NK-92 (cell line): ENCODE data around the gene MRRF.
"Not testable (repeated sequence)": the region's sequence is repeated elsewhere in the genome, so short reads cannot be mapped to it uniquely, and the experiment has no call there.

Experiments
- DNase-seq: peaks from one replicate; lab custom pipeline; 2025; ENCODE audit not compliant: unreplicated experiment; lab: John Stamatoyannopoulos, UW

MRRF gene

GRCh38 chr9:122276096-122276495 lies 11.4 kb downstream of the MRRF start:
- DNase-seq: no peak

DNA sequence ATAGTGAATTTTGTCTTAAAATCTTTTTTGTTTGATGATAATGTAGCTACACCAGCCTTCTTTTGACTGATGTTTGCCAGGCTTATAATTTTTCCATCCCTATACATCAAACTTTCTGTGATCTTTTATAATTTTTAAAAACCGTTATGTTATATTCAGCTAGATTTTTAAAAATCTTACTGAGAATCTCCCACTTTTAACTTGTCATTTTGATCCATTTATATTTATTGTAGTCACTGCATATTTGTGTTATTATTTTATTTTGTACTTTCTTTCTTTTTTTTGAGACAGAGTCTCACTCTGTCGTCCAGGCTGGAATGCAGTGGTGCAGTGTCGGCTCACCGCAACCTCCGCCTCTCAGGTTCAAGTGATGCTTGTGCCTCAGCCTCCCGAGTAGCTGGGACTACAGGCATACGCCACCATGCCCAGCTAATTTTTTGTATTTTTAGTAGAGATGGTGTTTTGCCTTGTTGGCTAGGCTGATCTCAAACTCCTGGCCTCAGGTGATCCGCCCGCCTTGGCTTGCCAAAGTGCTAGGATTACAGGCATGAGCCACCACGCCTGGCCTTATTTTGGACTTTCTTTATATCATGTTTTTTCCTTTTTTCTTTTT lies 12.7 kb downstream of the MRRF start:
- DNase-seq: no peak

DNA sequence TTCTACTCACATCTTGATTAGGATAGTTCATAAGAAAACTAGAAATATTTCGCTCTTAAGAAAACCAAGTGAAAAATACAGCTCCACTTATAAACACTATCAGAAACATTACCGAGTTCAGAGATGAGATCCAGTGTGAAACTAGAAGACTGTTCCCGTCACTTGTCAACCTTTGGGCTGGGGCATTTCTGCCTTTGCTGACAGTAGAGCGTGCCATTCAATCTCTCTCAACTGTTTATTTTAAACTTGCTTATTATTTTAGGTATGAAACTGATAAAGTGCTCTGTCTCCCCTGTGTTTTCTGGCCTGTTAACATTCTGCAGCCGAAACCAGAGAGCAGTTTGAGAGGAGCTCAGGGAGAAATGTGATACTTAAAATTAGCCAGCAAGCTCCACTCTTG lies 16.7 kb downstream of the MRRF start:
- DNase-seq: no peak

- DNase-seq: no peak
Measured at GRCh38 chr9:122286764-122287163, 22.1 kb downstream of the MRRF start.

- DNase-seq: no peak
Measured at GRCh38 chr9:122287214-122287720, 22.6 kb downstream of the MRRF start.

DNA sequence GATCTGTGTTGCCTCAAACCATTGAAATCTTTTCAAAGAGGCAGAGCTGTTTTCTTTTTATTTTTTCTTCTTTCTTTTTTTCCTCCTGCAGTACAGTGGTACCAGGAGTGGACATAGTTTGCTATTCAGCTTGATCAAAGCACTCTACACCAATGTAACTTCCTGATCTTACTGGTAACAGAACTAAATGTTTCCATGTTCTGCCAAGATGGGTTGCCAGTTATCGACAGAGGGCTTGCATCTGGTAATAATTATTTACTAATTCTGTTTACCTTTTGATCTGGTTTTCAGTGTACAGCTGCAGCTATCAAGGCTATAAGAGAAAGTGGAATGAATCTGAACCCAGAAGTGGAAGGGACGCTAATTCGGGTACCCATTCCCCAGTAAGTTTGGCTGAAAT lies 26.8 kb downstream of the MRRF start:
- DNase-seq: no peak

DNA sequence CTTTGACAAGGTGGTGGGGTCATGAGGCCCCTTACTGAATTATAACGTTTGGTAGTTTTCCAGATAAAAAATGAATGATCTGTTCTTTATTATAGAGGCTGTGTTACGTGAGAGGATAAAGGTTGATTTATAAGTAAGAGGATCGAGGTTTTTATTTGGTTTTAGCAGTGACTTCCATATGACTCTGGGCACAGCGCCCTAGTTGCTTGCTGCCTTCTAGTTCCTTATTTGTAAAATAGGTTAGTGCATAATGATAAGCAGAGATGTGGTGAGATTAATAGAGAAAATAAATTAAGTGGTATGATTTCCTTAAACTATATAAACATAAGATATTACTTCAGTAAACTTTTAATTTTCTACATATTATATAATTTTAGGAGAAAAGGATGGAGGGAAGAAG lies 29.8 kb downstream of the MRRF start:
- no peak for DNase-seq

GRCh38 chr9:122297512-122297911 lies 32.8 kb downstream of the MRRF start:
- no peak for DNase-seq

DNA sequence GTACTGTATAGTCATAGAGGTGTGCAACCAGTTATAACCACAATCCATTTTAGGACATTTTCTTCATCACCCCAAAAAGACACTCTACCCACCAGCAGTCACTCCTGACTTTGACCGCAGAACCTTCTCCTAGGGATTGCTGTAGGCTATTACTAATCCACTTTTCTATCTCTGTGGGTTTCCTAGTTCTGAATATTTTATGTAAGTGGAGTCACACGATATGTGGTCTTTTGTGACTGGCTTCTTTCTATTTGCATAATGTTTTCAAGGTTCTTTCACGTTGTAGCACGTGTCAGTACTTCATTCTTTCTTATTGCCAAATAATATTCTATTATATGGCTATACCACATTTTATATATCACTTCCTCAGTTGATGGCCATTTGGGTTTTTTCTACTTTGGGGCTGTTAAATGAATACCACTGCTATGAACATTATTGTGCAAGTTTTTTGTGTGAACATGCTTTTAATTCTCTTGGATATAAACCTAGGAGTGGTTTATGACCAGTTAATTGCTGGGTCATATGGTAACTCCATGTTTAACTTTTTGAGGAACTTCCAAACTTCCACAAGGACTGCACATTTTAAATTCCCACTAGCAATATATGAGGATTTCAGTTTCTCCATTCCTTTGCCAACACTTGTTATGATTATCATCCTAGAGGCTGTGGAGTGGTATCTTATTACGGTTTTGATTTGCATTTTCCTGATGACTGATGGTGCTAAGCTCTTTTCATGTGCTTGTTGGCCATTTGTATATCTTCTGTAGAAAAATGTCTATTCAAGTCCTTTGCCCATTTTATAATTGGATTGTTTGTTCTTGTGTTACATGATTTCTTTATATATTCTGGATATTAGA lies 37.8 kb downstream of the MRRF start:
- no peak for DNase-seq

- no peak for DNase-seq
Measured at GRCh38 chr9:122307061-122307460, 42.4 kb downstream of the MRRF start.

- no peak for DNase-seq
Measured at GRCh38 chr9:122307925-122308324, 43.2 kb downstream of the MRRF start.

DNA sequence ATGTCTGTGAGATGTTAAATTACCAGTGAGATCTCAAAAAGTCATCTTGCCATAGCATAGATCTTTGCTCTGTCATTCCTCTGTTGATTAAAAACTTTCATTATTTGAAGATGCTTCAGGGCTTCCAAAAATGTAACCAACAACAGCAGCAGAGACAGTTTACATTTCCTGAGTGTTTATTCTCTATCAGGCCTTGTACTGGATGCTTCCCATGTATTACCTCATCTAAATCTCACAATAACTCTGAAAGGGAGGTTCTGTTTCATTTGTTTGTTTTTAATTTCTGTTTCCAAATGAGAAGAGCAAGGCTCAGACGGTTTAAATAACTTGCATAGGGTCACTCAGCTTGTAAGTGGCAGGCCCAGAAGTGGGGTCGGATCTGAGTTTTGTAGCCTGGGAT lies 45.2 kb downstream of the MRRF start:
- DNase-seq: no peak

- no peak for DNase-seq
Measured at GRCh38 chr9:122314165-122314564, 49.5 kb downstream of the MRRF start.

- no peak for DNase-seq
Measured at GRCh38 chr9:122315534-122315933, 50.9 kb downstream of the MRRF start.

DNA sequence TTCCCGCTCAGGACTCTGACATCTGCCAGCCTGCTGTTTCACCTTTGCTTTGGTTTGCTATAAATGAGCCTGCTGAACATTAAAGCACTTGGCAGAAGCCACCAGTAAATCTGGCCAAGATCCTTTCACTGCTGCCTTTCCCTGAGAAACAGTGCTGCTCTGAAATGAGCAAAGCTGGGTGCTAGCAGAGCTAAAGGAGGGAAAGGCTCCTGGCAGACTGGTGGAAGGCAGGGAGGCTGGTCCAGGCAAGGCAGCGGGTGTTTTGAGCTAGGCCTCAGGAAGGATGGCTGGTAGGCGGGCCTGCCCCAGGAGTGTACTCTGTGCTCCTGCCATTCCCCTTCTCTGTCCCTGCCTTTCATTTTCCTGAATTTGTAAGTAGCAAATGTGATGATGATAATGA lies 53.6 kb downstream of the MRRF start:
- no peak for DNase-seq

GRCh38 chr9:122320413-122320881 lies 55.8 kb downstream of the MRRF start:
- DNase-seq: no peak

DNA sequence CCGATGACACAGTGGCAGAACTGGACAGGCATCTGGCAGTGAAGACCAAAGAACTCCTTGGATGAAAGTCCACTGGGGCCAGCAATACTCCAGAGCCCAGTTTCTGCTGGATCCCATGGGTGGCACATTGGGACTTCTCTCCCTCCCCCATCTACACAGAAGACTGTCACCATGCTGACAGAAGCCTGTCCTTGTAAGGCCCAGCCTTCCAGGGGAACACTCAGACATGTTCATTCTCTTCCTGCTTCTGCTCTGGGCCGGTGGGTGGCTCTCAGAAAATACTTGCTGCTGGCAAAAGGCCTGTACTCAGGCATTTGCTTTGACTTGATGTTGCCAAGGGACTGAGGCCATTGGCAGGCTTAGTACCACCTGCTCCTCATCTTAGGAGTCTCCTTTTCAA lies 57.9 kb downstream of the MRRF start:
- DNase-seq: no peak

GRCh38 chr9:122324665-122325064 lies 60.0 kb downstream of the MRRF start:
- DNase-seq: not testable (repeated sequence)

GRCh38 chr9:122325124-122325523 lies 60.4 kb downstream of the MRRF start:
- DNase-seq: no peak

- DNase-seq: no peak
Measured at GRCh38 chr9:122327175-122327574, 62.5 kb downstream of the MRRF start.

DNA sequence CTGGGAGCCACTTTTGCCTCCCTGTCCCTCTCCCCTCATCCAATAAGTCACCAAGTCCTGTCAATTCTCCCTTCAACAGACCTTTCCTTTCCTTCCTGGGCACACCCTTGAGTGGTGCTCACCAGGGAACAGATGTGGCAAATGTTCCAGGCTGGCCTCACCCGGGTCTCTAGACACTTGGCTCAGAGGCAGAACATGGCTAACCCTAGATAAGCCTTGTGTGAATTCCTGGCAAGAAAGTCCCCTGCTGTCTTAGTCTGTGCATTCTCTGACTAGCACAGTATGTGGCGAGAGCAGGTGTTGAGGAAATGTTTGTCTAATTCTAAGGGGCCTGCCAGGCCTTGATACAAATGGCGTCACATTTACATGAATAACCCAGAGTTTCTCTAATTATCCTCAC lies 64.9 kb downstream of the MRRF start:
- no peak for DNase-seq

DNA sequence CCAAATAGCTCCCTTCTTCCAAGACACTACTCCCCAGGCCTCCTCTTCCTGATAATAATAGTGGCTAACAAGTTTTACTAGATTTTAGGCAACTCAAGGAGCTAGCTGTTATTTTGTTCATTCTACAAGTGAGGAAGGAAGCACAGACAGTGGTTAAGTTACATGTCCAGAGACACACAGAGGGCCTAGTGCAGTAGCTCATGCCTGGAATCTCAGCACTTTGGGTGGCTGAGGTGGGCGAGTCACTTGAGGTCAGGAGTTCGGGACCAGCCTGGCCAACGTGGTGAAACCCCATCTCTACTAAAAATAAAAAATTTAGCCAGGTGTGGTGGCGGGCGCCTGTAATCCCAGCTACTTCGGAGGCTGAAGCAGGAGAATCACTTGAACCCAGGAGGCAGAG lies 65.8 kb downstream of the MRRF start:
- DNase-seq: not testable (repeated sequence)
